ENCODE data around the gene MMS19. TPM values are rescaled to one million over a fixed set of nuclear protein-coding genes. Genes with fewer than 3 reads are reported as not detected.
"Not testable (repeated sequence)": the region's sequence is repeated elsewhere in the genome, so short reads cannot be mapped to it uniquely, and the experiment has no call there.

Gene MMS19
- polyA plus RNA-seq, 1 donor = 62.5 TPM

GRCh38 chr10:97425964-97426775, 72.1 kb downstream of the MMS19 start, which contains the start of gene PGAM1:
PGAM1 (plus strand) TSS chr10:97426191; CDS start chr10:97426308, 117 bp downstream.
- peak; percentile 97 for DNase-seq
- Histone ChIP-seq H3K27ac (ENCODE audit: low read length) (peak within 1 kb of the TSS; percentile 76), H3K4me1 (ENCODE audit: control insufficient read depth, insufficient read depth, low read length) (peaks cover 17% of the 10 kb centered on the region), H3K27me3 (ENCODE audit: control insufficient read depth, insufficient read depth, low read length) (no peaks in the 10 kb centered on the region), H3K4me3 (ENCODE audit: low read length) (peak within 1 kb of the TSS; percentile 88), H3K36me3 (ENCODE audit: control insufficient read depth, insufficient read depth, low read length) (peaks cover 18% of the 10 kb centered on the region), H3K9me3 (ENCODE audit: control insufficient read depth, low read depth, low read length) (peaks cover 2% of the 10 kb centered on the region)
- WGBS (ENCODE audit: insufficient coverage, low lambda C conversion rate) = no CpG with 5 or more reads among the region's 90 CpGs

- H3K4me3 ChIP-seq (ENCODE audit: low read length); H3K36me3 ChIP-seq (ENCODE audit: control insufficient read depth, insufficient read depth, low read length); DNase-seq; H3K9me3 ChIP-seq (ENCODE audit: control insufficient read depth, low read depth, low read length); H3K27ac ChIP-seq (ENCODE audit: low read length); H3K27me3 ChIP-seq (ENCODE audit: control insufficient read depth, insufficient read depth, low read length): not testable (repeated sequence)
- peaks cover 16% of the 10 kb centered on the region for H3K4me1 ChIP-seq (ENCODE audit: control insufficient read depth, insufficient read depth, low read length)
- 100% methylated on average over 1 of the region's 8 CpGs for WGBS (ENCODE audit: insufficient coverage, low lambda C conversion rate)
Observed at GRCh38 chr10:97423757-97424098, 74.5 kb downstream of the MMS19 start.

DNA sequence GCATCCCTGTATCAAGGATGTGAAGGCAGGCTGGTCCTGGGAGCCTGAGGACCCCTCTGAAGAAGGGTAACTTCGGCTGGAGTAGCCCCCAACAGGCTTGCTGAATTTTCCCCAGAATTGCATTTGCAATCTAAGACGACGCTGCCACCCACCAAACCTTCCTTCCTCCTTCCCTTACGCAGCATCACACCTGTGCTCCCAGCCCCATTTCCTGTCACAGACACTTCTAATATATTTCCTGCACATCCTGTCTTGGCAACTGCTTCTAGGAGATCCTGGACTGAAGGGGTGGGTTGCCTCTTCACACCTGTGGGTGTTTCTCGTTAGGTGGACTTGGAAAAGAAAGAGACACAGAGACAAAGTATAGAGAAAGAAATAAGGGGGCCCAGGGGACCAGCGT, 81.7 kb downstream of the MMS19 start:
- H3K36me3 ChIP-seq (ENCODE audit: control insufficient read depth, insufficient read depth, low read length) = no peaks in the 10 kb centered on the region
- no peaks in the 10 kb centered on the region for H3K27me3 ChIP-seq (ENCODE audit: control insufficient read depth, insufficient read depth, low read length)
- H3K9me3 ChIP-seq (ENCODE audit: control insufficient read depth, low read depth, low read length) = no peaks in the 10 kb centered on the region
- H3K27ac ChIP-seq (ENCODE audit: low read length) = no peak overlapping the region
- WGBS (ENCODE audit: insufficient coverage, low lambda C conversion rate) = no CpG with 5 or more reads among the region's 6 CpGs
- no peak for DNase-seq
- no peak overlapping the region for H3K4me3 ChIP-seq (ENCODE audit: low read length)
- H3K4me1 ChIP-seq (ENCODE audit: control insufficient read depth, insufficient read depth, low read length) = no peaks in the 10 kb centered on the region

- Histone ChIP-seq H3K27ac (ENCODE audit: low read length) (no peak overlapping the region), H3K36me3 (ENCODE audit: control insufficient read depth, insufficient read depth, low read length) (no peaks in the 10 kb centered on the region), H3K27me3 (ENCODE audit: control insufficient read depth, insufficient read depth, low read length) (no peaks in the 10 kb centered on the region), H3K4me3 (ENCODE audit: low read length) (no peak overlapping the region), H3K9me3 (ENCODE audit: control insufficient read depth, low read depth, low read length) (no peaks in the 10 kb centered on the region), H3K4me1 (ENCODE audit: control insufficient read depth, insufficient read depth, low read length) (no peaks in the 10 kb centered on the region)
- DNase-seq = no peak
- WGBS (ENCODE audit: insufficient coverage, low lambda C conversion rate) = 93% methylated on average over 3 of the region's 10 CpGs
Observed at GRCh38 chr10:97412891-97413304, 85.3 kb downstream of the MMS19 start.

GRCh38 chr10:97411406-97411805, 86.8 kb downstream of the MMS19 start:
- Histone ChIP-seq H3K27me3 (ENCODE audit: control insufficient read depth, insufficient read depth, low read length) (no peaks in the 10 kb centered on the region), H3K27ac (ENCODE audit: low read length) (no peak overlapping the region), H3K36me3 (ENCODE audit: control insufficient read depth, insufficient read depth, low read length) (no peaks in the 10 kb centered on the region), H3K4me1 (ENCODE audit: control insufficient read depth, insufficient read depth, low read length) (peaks cover 5% of the 10 kb centered on the region), H3K4me3 (ENCODE audit: low read length) (no peak overlapping the region), H3K9me3 (ENCODE audit: control insufficient read depth, low read depth, low read length) (no peaks in the 10 kb centered on the region)
- no CpG with 5 or more reads among the region's 4 CpGs for WGBS (ENCODE audit: insufficient coverage, low lambda C conversion rate)
- DNase-seq = no peak

DNA sequence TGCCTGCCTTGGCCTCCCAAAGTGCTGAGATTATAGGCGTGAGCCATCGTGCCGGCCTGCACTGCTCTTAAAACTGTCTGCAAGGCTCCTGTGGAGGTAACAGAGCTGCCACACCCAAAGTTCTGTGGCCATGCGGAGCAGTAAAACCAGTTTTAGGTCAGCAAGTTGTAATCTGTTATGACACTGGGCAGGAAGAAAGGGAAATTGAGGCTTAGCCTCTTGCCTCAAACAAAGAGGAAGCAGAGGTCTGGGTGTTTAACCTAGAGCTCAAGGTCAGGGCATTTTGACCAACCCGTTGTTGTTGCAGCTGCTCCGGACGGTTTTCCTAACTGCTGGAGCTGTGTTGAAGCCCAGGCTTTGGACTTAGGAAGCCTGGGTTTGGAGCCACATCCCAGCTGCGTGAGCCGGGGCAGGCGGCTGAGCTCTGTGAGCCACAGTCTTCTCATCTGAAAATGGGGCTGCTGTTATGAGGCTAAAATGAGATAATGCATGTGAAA, 89.7 kb downstream of the MMS19 start:
- Histone ChIP-seq H3K4me3 (ENCODE audit: low read length) (no peak overlapping the region), H3K36me3 (ENCODE audit: control insufficient read depth, insufficient read depth, low read length) (no peaks in the 10 kb centered on the region), H3K4me1 (ENCODE audit: control insufficient read depth, insufficient read depth, low read length) (peaks cover 5% of the 10 kb centered on the region), H3K27me3 (ENCODE audit: control insufficient read depth, insufficient read depth, low read length) (no peaks in the 10 kb centered on the region), H3K9me3 (ENCODE audit: control insufficient read depth, low read depth, low read length) (no peaks in the 10 kb centered on the region), H3K27ac (ENCODE audit: low read length) (no peak overlapping the region)
- no CpG with 5 or more reads among the region's 10 CpGs for WGBS (ENCODE audit: insufficient coverage, low lambda C conversion rate)
- DNase-seq = no peak

Other genes starting within 250 kb of the MMS19 start
- gene ARHGAP19, start 205.8 kb downstream of the MMS19 start, polyA plus RNA-seq = 17.2 TPM
- gene FRAT1, start 179.2 kb downstream of the MMS19 start, polyA plus RNA-seq = 5.6 TPM
- gene FRAT2, start 163.7 kb downstream of the MMS19 start, polyA plus RNA-seq = 26.0 TPM
- 25.3 TPM for gene RRP12, start 97.1 kb downstream of the MMS19 start, polyA plus RNA-seq
- gene PGAM1, start 72.2 kb downstream of the MMS19 start, polyA plus RNA-seq = 138 TPM
- 39.1 TPM for gene EXOSC1, start 52.4 kb downstream of the MMS19 start, polyA plus RNA-seq
- gene ZDHHC16, start 52.2 kb downstream of the MMS19 start, polyA plus RNA-seq = 30.7 TPM
- gene UBTD1, start 502 bp upstream of the MMS19 start, polyA plus RNA-seq = 4.1 TPM
- gene ANKRD2, start 74.4 kb upstream of the MMS19 start, polyA plus RNA-seq = 0.13 TPM
- 3.2 TPM for gene HOGA1, start 86.0 kb upstream of the MMS19 start, polyA plus RNA-seq
- 0.09 TPM for gene C10orf62, start 91.3 kb upstream of the MMS19 start, polyA plus RNA-seq
- gene MORN4, start 135.1 kb upstream of the MMS19 start, polyA plus RNA-seq = 18.7 TPM
- 37.4 TPM for gene PI4K2A, start 142.2 kb upstream of the MMS19 start, polyA plus RNA-seq
- 56.5 TPM for gene AVPI1, start 188.8 kb upstream of the MMS19 start, polyA plus RNA-seq
- gene MARVELD1, start 215.3 kb upstream of the MMS19 start, polyA plus RNA-seq = 32.9 TPM
- 51.2 TPM for gene ZFYVE27, start 238.7 kb upstream of the MMS19 start, polyA plus RNA-seq